Body of pancreas (tissue), 4 donors: ENCODE results near the gene TYRO3. TPM values are rescaled to one million over a fixed set of nuclear protein-coding genes. Genes with fewer than 3 reads are reported as not detected.

Experiments used
- ATAC-seq: fragments of 150-250 bp; one replicate; pipeline ENCODE4 v1.9.1; 2016
- DNase-seq, 4 donors: peaks; one replicate each; pipeline ENCODE4 v3.0.0-alpha.2; 2019
- H3K27ac ChIP-seq, 4 donors: fragments of 200-600 bp; sonication (generic); 1 replicate in 3 of 4; 2 replicates in 1 of 4; pipeline versions ENCODE4 v1.5.1 to v1.6.1; 2016 to 2019; ENCODE audit warnings: mild to moderate bottlenecking in 1 of 4, mixed read lengths in 1 of 4, moderate library complexity in 1 of 4
- H3K27me3 ChIP-seq, 2 donors: fragments of 200-600 bp; sonication (generic); one replicate each; pipeline ENCODE4 v1.6.0; 2016; ENCODE audit warnings: mild to moderate bottlenecking in 1 of 2
- H3K36me3 ChIP-seq, 2 donors: fragments of 200-600 bp; sonication (generic); replicated peaks in 1 of 2; 2 replicates each; pipeline ENCODE4 v1.5.1; 2016; ENCODE audit warnings: low read depth in 2 of 2; ENCODE audit not compliant: insufficient read depth in 1 of 2
- H3K4me1 ChIP-seq: fragments of 200-600 bp; sonication (generic); one replicate; pipeline ENCODE4 v1.6.0; 2016
- H3K4me3 ChIP-seq, 2 donors: fragments of 200-600 bp; sonication (generic); 1 replicate in 1 of 2; 2 replicates in 1 of 2; pipeline ENCODE4 v1.5.1; 2016 to 2019
- H3K9me3 ChIP-seq, 3 donors: fragments of 200-600 bp; sonication (generic); 1 replicate in 2 of 3; 2 replicates in 1 of 3; pipeline ENCODE4 v1.5.1; 2016
- POLR2A ChIP-seq, 3 donors: fragments of 450-650 bp; IDR thresholded peaks; one replicate each; pipeline ENCODE4 v1.6.1; 2016; ENCODE audit warnings: antibody characterized with exemption in 3 of 3, mild to moderate bottlenecking in 2 of 3
- WGBS, 2 donors: methylation state at CpG; one replicate each; pipeline ENCODE4 v1.1.5; 2017; 5-methylcytosine and 5-hydroxymethylcytosine counted together
- intact Hi-C: fragments of 100-400 bp; cut with DNase I; formaldehyde crosslinking; loops from one replicate; pipeline ENCODE4 v1.15.1; 2023
- total RNA-seq, 2 donors: library from RNA; depleted of rRNA; stranded (reverse); fragments of >200 nt; gene quantifications; one replicate each; pipeline ENCODE4 v1.1.0, GENCODE V29; 2016
- TF ChIP-seq, protein P1 (sequence below), 7 experiments: fragments of 450-650 bp in 4 of 7; fragments of 200-600 bp in 3 of 7; sonication (generic) in 3 of 7; IDR thresholded peaks; one replicate each; pipeline ENCODE4 v1.5.1; 2016 to 2019; ENCODE audit warnings: antibody characterized with exemption in 7 of 7

Gene TYRO3
- total RNA-seq, 2 donors from 2014 or later, result 10.9 to 12.5 TPM

GRCh38 chr15:41546851-41547786 lies 11.9 kb upstream of the TYRO3 start:
- TF ChIP-seq POLR2A (IDR thresholded peaks at IDR 0.05), result no peak
- TF ChIP-seq, protein P1, sequence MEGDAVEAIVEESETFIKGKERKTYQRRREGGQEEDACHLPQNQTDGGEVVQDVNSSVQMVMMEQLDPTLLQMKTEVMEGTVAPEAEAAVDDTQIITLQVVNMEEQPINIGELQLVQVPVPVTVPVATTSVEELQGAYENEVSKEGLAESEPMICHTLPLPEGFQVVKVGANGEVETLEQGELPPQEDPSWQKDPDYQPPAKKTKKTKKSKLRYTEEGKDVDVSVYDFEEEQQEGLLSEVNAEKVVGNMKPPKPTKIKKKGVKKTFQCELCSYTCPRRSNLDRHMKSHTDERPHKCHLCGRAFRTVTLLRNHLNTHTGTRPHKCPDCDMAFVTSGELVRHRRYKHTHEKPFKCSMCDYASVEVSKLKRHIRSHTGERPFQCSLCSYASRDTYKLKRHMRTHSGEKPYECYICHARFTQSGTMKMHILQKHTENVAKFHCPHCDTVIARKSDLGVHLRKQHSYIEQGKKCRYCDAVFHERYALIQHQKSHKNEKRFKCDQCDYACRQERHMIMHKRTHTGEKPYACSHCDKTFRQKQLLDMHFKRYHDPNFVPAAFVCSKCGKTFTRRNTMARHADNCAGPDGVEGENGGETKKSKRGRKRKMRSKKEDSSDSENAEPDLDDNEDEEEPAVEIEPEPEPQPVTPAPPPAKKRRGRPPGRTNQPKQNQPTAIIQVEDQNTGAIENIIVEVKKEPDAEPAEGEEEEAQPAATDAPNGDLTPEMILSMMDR (IDR thresholded peaks at IDR 0.05), result no peak
- WGBS, 2 donors, result 79 to 80% methylated on average over 12 to 13 of the region's 13 CpGs
- no peak overlapping the region for H3K27ac ChIP-seq
- H3K36me3 ChIP-seq, result no peaks in the 10 kb centered on the region
- DNase-seq, result no peak
- no peak overlapping the region for H3K4me3 ChIP-seq
- no peaks in the 10 kb centered on the region for H3K27me3 ChIP-seq
- peaks cover 10% of the 10 kb centered on the region for H3K4me1 ChIP-seq
- no peaks in the 10 kb centered on the region for H3K9me3 ChIP-seq
- no peak for ATAC-seq
- intact Hi-C loops, result no loop called here

GRCh38 chr15:41550066-41550775 lies 8.8 kb upstream of the TYRO3 start:
- TF ChIP-seq, protein P1 (IDR thresholded peaks at IDR 0.05), result no peak
- no peak for TF ChIP-seq POLR2A (IDR thresholded peaks at IDR 0.05)
- H3K9me3 ChIP-seq, result no peaks in the 10 kb centered on the region
- H3K4me3 ChIP-seq, result no peak overlapping the region
- H3K27ac ChIP-seq, result no peak overlapping the region
- intact Hi-C loops, result no loop called here
- ATAC-seq (no peak), DNase-seq (no peak)
- H3K27me3 ChIP-seq, result no peaks in the 10 kb centered on the region
- H3K4me1 ChIP-seq, result no peaks in the 10 kb centered on the region
- 68 to 72% methylated on average over 9 of the region's 9 CpGs for WGBS, 2 donors
- no peaks in the 10 kb centered on the region for H3K36me3 ChIP-seq

GRCh38 chr15:41553731-41554130 lies 5.3 kb upstream of the TYRO3 start:
- Histone ChIP-seq H3K4me3 (no peak overlapping the region), H3K36me3 (no peaks in the 10 kb centered on the region), H3K27me3 (no peaks in the 10 kb centered on the region), H3K4me1 (peaks cover 11% of the 10 kb centered on the region), H3K9me3 (no peaks in the 10 kb centered on the region), H3K27ac (no peak overlapping the region)
- DNase-seq (no peak), ATAC-seq (no peak)
- WGBS, 2 donors, result 79 to 95% methylated on average over 1 of the region's 1 CpG
- TF ChIP-seq, protein P1 (IDR thresholded peaks at IDR 0.05), result no peak
- no peak for TF ChIP-seq POLR2A (IDR thresholded peaks at IDR 0.05)
- intact Hi-C loops, result no loop called here

DNA sequence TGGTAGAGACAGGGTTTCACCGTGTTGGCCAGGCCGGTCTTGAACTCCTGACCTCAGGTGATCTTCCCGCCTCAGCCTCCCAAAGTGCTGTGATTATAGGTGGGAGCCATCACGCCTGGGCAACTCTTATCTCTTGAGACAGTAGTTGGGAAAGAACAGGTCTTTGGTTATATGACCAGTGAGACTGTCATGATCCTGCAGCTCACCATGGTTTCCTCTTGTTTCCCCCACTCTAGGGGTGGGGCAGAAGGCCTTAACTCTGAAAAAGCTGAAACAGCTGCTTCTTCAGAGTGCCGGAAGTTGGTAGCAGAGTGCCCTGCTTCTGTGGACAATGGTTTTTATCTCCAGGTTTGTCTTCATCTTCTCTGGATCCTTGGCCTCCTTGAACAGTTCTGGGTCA lies 4.7 kb upstream of the TYRO3 start:
- no peak for ATAC-seq
- Histone ChIP-seq H3K27ac (no peak overlapping the region), H3K36me3 (no peaks in the 10 kb centered on the region), H3K4me1 (peaks cover 12% of the 10 kb centered on the region), H3K9me3 (no peaks in the 10 kb centered on the region), H3K4me3 (no peak overlapping the region), H3K27me3 (no peaks in the 10 kb centered on the region)
- intact Hi-C loops, result no loop called here
- no peak for DNase-seq
- TF ChIP-seq, protein P1 (IDR thresholded peaks at IDR 0.05), result no peak
- TF ChIP-seq POLR2A (IDR thresholded peaks at IDR 0.05), result no peak
- WGBS, 2 donors, result 88 to 94% methylated on average over 5 of the region's 5 CpGs
